HCT116 (cell line): ENCODE data around the gene TCP10L. TPM values are rescaled to one million over a fixed set of nuclear protein-coding genes. Genes with fewer than 3 reads are reported as not detected.

ENCODE experiments used
- ATAC-seq: fragments of 200-7000 bp; cut with Tn5 transposase; 2 replicates; pipeline ENCODE4 v1.9.1; 2020; ENCODE audit warnings: mild to moderate bottlenecking, moderate library complexity
- BruUV-seq: library from RNA; stranded (reverse); fragments of 400-500 nt; replicated peaks from 2 replicates; lab custom pipeline; 2021; lab: Mats Ljungman, UMichigan
- CTCF ChIA-PET: fragments of 300-600 bp; sonication (Branson Sonifier 250); formaldehyde crosslinking; loops from one replicate; lab custom pipeline; 2021; ENCODE audit warnings: antibody characterized with exemption; lab: Charles Lee
- POLR2A ChIA-PET: fragments of 300-600, 350-600 bp; sonication (Branson Sonifier 250); formaldehyde crosslinking; loops from one replicate; lab custom pipeline; 2021; ENCODE audit warnings: antibody characterized with exemption; lab: Charles Lee
- RAD21 ChIA-PET, 2 experiments: fragments of 300-600 bp; sonication (Branson Sonifier 250); formaldehyde crosslinking; loops; one replicate each; lab custom pipeline; 2023; ENCODE audit warnings: low total read pairs in 2 of 2; ENCODE audit not compliant: uncharacterized antibody in 2 of 2, unreplicated experiment in 2 of 2, low non-redundant PET in 1 of 2; lab: Charles Lee
- DNase-seq: peaks from one replicate; pipeline ENCODE4 v3.0.0-alpha.2; 2010; ENCODE audit warnings: low read depth, low spot score
- H2AFZ ChIP-seq: fragments of 200-600 bp; shearing (Covaris generic), sonication (generic); 2 replicates; pipeline ENCODE4 v1.6.1; 2017; ENCODE audit warnings: low read depth, mixed run types, mixed read lengths, antibody characterized with exemption, low read length; ENCODE audit not compliant: poor library complexity, severe bottlenecking
- H3K27ac ChIP-seq: 2 replicates; pipeline ENCODE4 v1.5.1; 2012; ENCODE audit warnings: low read depth, low read length
- H3K27me3 ChIP-seq: fragments of 200-600 bp; sonication (generic); 2 replicates; pipeline ENCODE4 v1.6.1; 2016; ENCODE audit warnings: mixed run types, low read length, mixed read lengths; ENCODE audit not compliant: insufficient read depth
- H3K36me3 ChIP-seq, 2 experiments: fragments of 200-500 bp in 1 of 2; fragments of 200-600 bp in 1 of 2; sonication (Bioruptor generic) in 1 of 2; sonication (generic) in 1 of 2; 2 replicates each; pipeline versions ENCODE4 v1.5.1 to v1.6.1; 2014 to 2016; ENCODE audit warnings: low read length in 2 of 2, inconsistent platforms in 1 of 2, mixed read lengths in 1 of 2, mixed run types in 1 of 2; ENCODE audit not compliant: insufficient read depth in 2 of 2, control insufficient read depth in 1 of 2
- H3K4me1 ChIP-seq, 2 experiments: fragments of 200-600 bp in 1 of 2; sonication (generic) in 1 of 2; 2 replicates each; pipeline versions ENCODE4 v1.5.1 to v1.6.1; 2012 to 2017; ENCODE audit warnings: low read length in 2 of 2, inconsistent platforms in 1 of 2, mild to moderate bottlenecking in 1 of 2, mixed read lengths in 1 of 2, mixed run types in 1 of 2, moderate library complexity in 1 of 2; ENCODE audit not compliant: insufficient read depth in 2 of 2, control insufficient read depth in 1 of 2
- H3K4me2 ChIP-seq: fragments of 200-600 bp; sonication (generic); 2 replicates; pipeline ENCODE4 v1.6.1; 2017; ENCODE audit warnings: mixed run types, low read length, mixed read lengths
- H3K4me3 ChIP-seq, 2 experiments: fragments of 200-600 bp in 1 of 2; sonication (generic) in 1 of 2; replicated peaks in 1 of 2; 2 replicates each; pipeline ENCODE4 v1.5.1; 2011 to 2016; ENCODE audit warnings: low read length in 2 of 2, control low read depth in 1 of 2, low read depth in 1 of 2, mild to moderate bottlenecking in 1 of 2, mixed read lengths in 1 of 2, mixed run types in 1 of 2
- H3K79me2 ChIP-seq: fragments of 200-600 bp; sonication (generic); 2 replicates; pipeline ENCODE4 v1.6.1; 2017; ENCODE audit warnings: mild to moderate bottlenecking, mixed run types, low read length, moderate library complexity, mixed read lengths; ENCODE audit not compliant: insufficient read depth
- H3K9ac ChIP-seq: fragments of 200-600 bp; sonication (generic); 2 replicates; pipeline ENCODE4 v1.6.1; 2016; ENCODE audit warnings: low read length, mixed read lengths
- H3K9me2 ChIP-seq: fragments of 200-600 bp; sonication (generic), shearing (Covaris generic); 2 replicates; pipeline ENCODE4 v1.6.1; 2017; ENCODE audit warnings: mixed run types, mild to moderate bottlenecking, moderate library complexity; ENCODE audit not compliant: insufficient read depth
- H3K9me3 ChIP-seq, 2 experiments: fragments of 200-500 bp in 1 of 2; fragments of 200-600 bp in 1 of 2; sonication (Bioruptor generic) in 1 of 2; sonication (generic) in 1 of 2; 2 replicates each; pipeline ENCODE4 v1.6.1; 2014 to 2017; ENCODE audit warnings: low read length in 2 of 2, mixed read lengths in 2 of 2, inconsistent platforms in 1 of 2, low read depth in 1 of 2, mild to moderate bottlenecking in 1 of 2, mixed run types in 1 of 2, moderate library complexity in 1 of 2; ENCODE audit not compliant: control insufficient read depth in 1 of 2, insufficient read depth in 1 of 2
- H4K20me1 ChIP-seq: fragments of 200-600 bp; sonication (generic), shearing (Covaris generic); 2 replicates; pipeline ENCODE4 v1.6.1; 2017; ENCODE audit warnings: mixed run types, mild to moderate bottlenecking, moderate library complexity; ENCODE audit not compliant: insufficient read depth
- CBX3 ChIP-seq: IDR thresholded peaks from 2 replicates; pipeline ENCODE4 v1.6.1; 2012; ENCODE audit warnings: low read depth
- CEBPB ChIP-seq: IDR thresholded peaks from 2 replicates; pipeline ENCODE4 v1.6.1; 2012; ENCODE audit warnings: low read depth
- EGR1 ChIP-seq: IDR thresholded peaks from 2 replicates; pipeline ENCODE4 v1.6.1; 2012; ENCODE audit warnings: low read depth
- ELF1 ChIP-seq: IDR thresholded peaks from 2 replicates; pipeline ENCODE4 v1.6.1; 2012; ENCODE audit warnings: low read depth, borderline replicate concordance
- FOSL1 ChIP-seq: IDR thresholded peaks from 2 replicates; pipeline ENCODE4 v1.6.1; 2012; ENCODE audit warnings: low read depth
- JUND ChIP-seq: IDR thresholded peaks from 2 replicates; pipeline ENCODE4 v1.6.1; 2012
- MAX ChIP-seq: IDR thresholded peaks from 2 replicates; pipeline ENCODE4 v1.6.1; 2012
- POLR2A ChIP-seq: IDR thresholded peaks from 2 replicates; pipeline ENCODE4 v1.7.0; 2011; ENCODE audit warnings: borderline replicate concordance; ENCODE audit not compliant: insufficient read depth, insufficient read length; ENCODE audit errors: extremely low read depth
- REST ChIP-seq: IDR thresholded peaks from 2 replicates; pipeline ENCODE4 v1.6.1; 2012; ENCODE audit warnings: low read depth
- SIN3A ChIP-seq: IDR thresholded peaks from 2 replicates; pipeline ENCODE4 v1.6.1; 2012; ENCODE audit warnings: low read depth
- ZFX ChIP-seq: fragments of 450-650 bp; IDR thresholded peaks from 2 replicates; pipeline ENCODE4 v1.6.1; 2017
- intact Hi-C: fragments of 100-400 bp; cut with micrococcal nuclease; formaldehyde crosslinking; loops from 2 replicates; pipeline ENCODE4 v1.10.0; 2022
- total RNA-seq: library from RNA; stranded (reverse); gene quantifications from one replicate; pipeline ENCODE4 v1.2.1, GENCODE V29; 2021; ENCODE audit not compliant: unreplicated experiment
- TF ChIP-seq, protein P1 (sequence below), 3 experiments: fragments of 200-600 bp in 1 of 3; sonication (generic) in 1 of 3; IDR thresholded peaks in 2 of 3; conservative IDR thresholded peaks in 1 of 3; 2 replicates each; pipeline ENCODE4 v1.5.1; 2012 to 2017; ENCODE audit warnings: low read depth in 2 of 3, low read length in 2 of 3, antibody characterized with exemption in 1 of 3, borderline replicate concordance in 1 of 3, control low read depth in 1 of 3, mild to moderate bottlenecking in 1 of 3, mixed read lengths in 1 of 3, mixed run types in 1 of 3, moderate library complexity in 1 of 3; ENCODE audit not compliant: insufficient read depth in 1 of 3
- TF ChIP-seq, protein P2 (sequence below): IDR thresholded peaks from 2 replicates; pipeline ENCODE4 v1.6.1; 2012

TCP10L gene
- total RNA-seq, 1 experiment from 2014 or later = 0.07 TPM

GRCh38 chr21:32534113-32534512 lies 51.2 kb downstream of the TCP10L start:
- Histone ChIP-seq H3K79me2 (no peaks in the 10 kb centered on the region), H3K4me2 (no peak overlapping the region), H4K20me1 (no peaks in the 10 kb centered on the region), H3K4me3 (no peak overlapping the region), H3K27me3 (no peaks in the 10 kb centered on the region), H3K9ac (no peak overlapping the region), H3K36me3 (no peaks in the 10 kb centered on the region), H2AFZ (no peak overlapping the region), H3K4me1 (peaks cover 4 to 6% of the 10 kb centered on the region in 2 experiments), H3K9me2 (no peaks in the 10 kb centered on the region), H3K9me3 (no peaks in the 10 kb centered on the region), H3K27ac (no peak overlapping the region)
- ChIA-PET RAD21 (no interaction called here), POLR2A (no interaction called here), CTCF (no interaction called here)
- intact Hi-C loops = no loop called here
- no peak for DNase-seq
- no TSS peak for BruUV-seq
- TF ChIP-seq ZFX (no peak), REST (no peak), SIN3A (no peak), FOSL1 (no peak), ELF1 (no peak), CEBPB (no peak), JUND (no peak), EGR1 (no peak), POLR2A (no peak), MAX (no peak), CBX3 (no peak)
- TF ChIP-seq, protein P1, sequence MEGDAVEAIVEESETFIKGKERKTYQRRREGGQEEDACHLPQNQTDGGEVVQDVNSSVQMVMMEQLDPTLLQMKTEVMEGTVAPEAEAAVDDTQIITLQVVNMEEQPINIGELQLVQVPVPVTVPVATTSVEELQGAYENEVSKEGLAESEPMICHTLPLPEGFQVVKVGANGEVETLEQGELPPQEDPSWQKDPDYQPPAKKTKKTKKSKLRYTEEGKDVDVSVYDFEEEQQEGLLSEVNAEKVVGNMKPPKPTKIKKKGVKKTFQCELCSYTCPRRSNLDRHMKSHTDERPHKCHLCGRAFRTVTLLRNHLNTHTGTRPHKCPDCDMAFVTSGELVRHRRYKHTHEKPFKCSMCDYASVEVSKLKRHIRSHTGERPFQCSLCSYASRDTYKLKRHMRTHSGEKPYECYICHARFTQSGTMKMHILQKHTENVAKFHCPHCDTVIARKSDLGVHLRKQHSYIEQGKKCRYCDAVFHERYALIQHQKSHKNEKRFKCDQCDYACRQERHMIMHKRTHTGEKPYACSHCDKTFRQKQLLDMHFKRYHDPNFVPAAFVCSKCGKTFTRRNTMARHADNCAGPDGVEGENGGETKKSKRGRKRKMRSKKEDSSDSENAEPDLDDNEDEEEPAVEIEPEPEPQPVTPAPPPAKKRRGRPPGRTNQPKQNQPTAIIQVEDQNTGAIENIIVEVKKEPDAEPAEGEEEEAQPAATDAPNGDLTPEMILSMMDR (IDR thresholded peaks at IDR 0.05 in 2 of 3, conservative IDR thresholded peaks at IDR 0.05 in 1 of 3; ENCODE audit: borderline replicate concordance in 1 of 3, insufficient read depth in 1 of 3, low read depth in 2 of 3, low read length in 2 of 3) = no peak
- TF ChIP-seq, protein P2, sequence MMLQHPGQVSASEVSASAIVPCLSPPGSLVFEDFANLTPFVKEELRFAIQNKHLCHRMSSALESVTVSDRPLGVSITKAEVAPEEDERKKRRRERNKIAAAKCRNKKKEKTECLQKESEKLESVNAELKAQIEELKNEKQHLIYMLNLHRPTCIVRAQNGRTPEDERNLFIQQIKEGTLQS = no peak
- no peak for ATAC-seq
